HG02610 (cell line): ENCODE measurements around the gene MAP4K4.

Experiments
- ATAC-seq: cut with Tn5 transposase; IDR thresholded peaks from one replicate; pipeline ENCODE4 v1.9.1; 2021; ENCODE audit warnings: mild to moderate bottlenecking, moderate library complexity; ENCODE audit not compliant: unreplicated experiment

Gene MAP4K4

GRCh38 chr2:101692041-101692440 is 5.5 kb upstream of the MAP4K4 start:
- no peak for ATAC-seq

GRCh38 chr2:101692766-101693165 is 4.7 kb upstream of the MAP4K4 start:
- ATAC-seq: no peak

- no peak for ATAC-seq
These were observed 3.4 kb upstream of the MAP4K4 start for GRCh38 chr2:101693991-101694588.

DNA sequence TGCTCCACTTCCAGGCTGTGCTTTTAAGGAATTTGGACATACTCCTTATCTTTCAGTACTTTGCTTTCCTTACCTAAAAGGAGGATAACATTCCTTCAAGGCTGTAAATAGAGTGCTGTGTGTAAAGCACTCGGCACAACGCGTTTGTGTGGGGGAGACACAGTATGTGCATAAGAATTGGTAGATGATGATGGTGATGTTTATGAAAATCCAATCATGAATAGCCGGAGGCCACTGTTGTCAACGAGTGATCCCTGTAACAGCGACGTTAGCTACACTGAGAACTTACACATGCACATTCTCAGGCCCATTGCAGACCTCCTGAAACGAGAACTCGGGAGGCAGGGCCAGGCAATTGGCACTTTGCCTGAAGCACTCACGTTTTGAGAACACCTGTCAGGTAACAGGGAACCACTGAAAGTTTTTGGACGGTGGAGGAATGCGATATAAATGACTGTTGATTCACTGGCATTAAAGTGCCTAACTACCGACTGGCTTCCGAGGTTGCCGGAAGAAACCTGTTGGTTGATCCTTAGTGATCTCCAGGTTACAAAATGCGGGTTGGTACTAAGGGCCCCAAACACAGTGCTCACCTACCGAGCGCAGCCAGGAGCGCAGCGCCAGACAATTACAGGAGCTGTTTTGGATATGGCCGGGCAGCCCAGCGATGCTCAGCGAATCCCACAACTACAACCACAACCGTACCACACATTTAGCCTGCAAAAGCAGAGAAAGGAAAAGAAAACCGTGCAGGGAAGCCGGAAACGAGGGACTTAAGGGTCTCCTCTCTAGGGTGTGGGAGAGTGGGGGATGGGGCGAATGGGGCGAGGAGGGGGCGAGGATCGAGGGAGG is 1.0 kb upstream of the MAP4K4 start:
- no peak for ATAC-seq

GRCh38 chr2:101698014-101698843 is 722 bp downstream of the MAP4K4 start:
- peak; percentile 26 for ATAC-seq

DNA sequence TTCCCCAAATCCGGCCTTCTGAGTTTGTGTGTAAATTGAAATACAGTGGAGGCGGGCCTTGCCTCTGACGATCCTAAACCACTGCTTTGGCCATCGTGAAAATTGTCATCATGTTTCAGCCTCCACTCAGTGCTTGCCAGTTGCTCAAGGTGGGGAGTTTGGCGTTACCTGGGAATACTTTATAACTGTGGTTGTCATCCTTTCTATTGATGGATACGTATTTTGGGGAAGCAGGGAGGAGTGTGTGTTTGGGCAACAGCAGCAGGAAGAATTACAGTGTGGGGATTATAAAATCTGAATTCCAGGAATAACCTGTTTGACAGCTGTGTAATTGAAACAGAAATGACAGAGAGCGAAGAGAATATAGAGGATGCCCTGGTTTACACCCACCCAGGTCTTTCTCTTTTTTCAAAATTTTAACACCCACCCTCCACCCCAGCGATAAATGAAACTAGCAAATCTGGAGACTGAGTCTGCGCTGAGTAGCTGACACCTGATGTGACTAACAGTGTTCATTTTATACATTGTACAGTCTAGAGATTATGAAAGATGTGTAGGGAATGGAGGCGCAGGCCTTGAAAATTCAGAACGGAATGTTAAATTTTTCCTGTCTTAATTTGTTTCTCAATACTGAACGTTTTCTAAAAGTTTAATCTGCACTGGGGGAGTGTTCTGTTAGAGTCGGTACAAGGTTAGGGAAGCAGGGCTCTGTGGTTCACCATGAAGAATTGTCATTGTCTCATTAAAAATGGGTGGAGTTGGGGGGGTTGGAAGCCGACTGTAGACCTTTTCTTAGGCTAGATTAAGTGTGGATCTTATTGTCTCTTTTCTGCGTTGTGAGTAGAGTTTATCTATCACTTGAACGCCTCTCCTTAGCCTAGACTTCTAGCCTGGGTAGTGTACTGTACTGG is 1.6 kb downstream of the MAP4K4 start:
- no peak for ATAC-seq

- no peak for ATAC-seq
These were observed 2.4 kb downstream of the MAP4K4 start for GRCh38 chr2:101699755-101700461.

DNA sequence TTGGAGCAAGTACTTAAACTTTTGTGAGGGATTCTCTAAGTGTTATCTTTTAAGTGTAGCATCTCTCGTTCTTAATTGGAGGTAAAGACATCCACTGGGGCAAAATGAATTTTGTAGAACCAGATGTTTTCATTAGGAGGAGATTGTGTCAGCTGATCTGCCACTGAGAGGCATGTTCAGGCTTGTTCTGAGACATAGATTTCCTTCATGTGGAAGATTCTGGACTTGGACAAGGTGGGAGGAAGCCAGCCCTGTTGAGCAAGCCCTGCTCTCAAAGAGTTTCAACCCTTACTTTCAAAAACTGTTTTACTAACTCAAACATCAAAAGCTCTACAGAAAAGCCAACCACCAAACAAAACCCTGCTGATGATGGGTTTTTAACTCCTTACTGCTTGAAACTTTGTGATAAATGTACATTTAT is 6.5 kb downstream of the MAP4K4 start:
- no peak for ATAC-seq

DNA sequence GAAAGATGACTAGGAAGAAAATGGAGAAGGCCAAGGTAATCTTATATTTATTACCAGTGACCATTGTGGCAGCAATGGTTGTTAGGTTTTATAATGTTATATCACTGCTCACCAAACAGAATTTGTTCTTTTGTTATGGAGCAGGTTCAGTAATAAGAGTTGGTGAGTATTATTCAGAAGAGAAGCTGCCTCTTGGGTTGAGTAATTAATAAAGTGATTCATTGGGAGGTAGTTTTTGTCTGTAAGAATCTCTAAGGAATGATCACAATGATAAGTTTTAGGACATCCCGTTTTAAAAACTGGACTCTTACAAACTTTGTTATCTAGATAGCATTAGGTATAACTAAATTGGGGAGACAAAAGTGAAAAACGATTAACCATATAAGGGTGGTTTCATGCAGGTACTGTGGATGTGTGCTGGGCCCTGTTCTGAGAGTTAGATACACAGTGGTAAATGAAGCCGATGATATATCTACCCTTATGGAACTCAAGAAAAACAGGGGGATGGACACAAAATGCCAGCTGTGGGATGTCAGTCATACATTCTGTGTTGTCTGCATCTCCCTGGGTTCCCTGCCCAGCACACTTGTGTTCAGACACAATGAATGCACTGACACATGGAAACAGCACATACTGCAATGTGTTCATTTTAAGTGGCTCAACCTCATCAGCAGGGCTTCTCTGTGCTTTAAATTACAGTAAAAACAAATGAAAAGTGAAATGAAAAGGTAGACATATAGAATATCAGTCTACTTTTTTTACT is 7.5 kb downstream of the MAP4K4 start:
- ATAC-seq: no peak

DNA sequence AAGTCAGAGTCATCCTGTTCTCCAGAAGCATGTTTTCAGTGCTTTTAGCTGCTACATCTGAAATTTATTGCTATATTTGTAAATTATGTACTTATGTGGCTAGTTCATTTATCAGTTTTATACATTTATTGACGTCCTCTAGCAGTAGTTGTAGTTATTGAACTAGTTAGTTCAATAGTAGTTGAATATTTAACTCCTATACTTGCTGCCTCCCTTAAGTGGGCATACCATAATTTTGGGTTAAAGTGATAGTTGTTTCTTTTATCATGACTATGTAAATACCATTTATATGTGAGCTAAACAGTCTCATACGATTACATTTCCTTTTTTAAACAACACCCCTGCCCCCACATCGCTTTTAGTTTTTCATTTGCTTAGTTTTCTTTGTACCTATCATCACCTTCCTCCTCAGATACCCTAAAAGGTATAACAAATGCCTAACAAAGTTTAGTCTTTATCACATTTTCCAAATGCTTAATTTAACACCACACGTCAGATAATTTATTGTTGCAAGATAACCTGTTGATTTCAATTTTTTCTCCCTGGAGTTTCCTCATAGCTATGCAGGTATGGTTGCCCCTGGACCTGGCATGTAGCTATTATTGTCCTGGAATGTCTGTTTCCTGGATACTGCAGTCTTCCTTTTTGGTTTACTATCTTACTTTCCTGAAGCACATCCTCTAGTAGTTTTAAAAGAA is 8.8 kb downstream of the MAP4K4 start:
- ATAC-seq: no peak

GRCh38 chr2:101706819-101707177 is 9.3 kb downstream of the MAP4K4 start:
- ATAC-seq: peak; percentile 76

DNA sequence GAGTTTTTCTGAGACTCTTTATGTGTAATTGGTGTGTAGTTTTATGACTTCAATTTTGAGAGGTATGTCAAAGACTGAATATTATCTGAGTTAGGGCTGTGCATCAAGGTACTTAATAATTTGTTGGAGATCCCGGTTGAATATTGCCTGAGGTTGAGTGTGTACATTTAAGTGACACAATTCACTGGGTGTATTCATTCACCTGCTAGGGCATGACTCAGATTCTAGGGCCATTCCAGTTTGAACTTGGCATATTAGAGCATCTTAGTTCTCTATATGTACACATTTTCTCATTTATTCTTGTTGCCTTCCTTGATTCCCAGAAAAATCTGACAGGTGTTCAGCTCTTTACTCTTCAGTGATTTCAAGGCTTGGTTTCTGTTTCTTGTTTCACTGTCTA is 12.5 kb downstream of the MAP4K4 start:
- no peak for ATAC-seq

- ATAC-seq: peak; percentile 50
These were observed 13.2 kb downstream of the MAP4K4 start for GRCh38 chr2:101710471-101711318.

DNA sequence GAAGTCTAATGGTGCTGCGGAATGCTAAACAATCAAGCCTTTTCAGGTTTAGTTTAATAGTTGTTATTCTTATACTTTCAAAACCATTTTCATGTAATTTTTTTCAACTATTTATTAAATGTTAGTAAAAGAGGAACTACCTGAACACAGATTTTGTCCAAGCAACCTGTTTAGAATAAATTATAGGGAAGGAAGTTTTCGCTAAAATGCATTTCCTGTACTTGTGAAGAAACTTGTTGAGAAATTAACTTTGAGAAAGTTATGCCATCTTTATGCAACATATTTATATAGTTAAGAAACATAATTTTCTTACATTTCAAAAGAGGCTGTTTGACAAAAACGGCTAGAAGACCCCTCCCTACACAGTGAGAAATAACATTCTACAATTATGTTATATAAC is 16.6 kb downstream of the MAP4K4 start:
- no peak for ATAC-seq

DNA sequence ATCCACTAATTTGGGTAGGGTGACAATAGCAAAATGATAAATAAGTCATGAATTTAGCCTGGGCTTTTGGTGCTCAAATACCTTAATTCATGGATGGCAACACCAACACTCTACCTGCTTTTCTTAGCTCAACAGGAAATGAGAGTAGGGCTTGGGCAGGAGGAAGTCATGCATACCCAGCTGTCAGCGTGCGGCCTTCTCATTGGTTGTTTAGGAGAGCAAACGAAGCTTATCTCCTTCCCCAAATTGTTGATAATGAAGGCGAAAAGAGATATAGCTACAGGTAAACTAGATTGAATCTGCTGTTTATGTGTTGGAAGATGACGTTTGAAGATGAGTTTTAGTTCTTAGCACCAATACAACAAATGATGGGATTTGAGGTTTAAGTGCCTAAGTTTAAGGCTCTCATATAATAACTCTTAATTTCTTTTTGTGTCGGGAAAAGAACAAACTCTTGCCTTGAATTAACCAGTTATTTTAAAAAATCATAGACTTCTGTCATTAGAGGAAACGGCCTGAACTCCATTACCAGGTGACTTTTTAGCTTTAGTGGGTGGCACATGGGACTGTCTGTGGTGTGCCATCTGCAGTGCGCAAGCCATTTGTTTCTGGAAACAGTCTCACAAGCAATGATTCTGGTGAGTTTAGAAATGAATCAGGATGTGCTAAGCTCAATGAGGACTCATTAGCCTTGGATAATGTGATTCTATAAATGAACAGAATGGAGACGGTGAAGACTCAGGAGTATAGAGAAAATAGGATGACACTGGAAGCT is 19.8 kb downstream of the MAP4K4 start:
- ATAC-seq: peak; percentile 58

DNA sequence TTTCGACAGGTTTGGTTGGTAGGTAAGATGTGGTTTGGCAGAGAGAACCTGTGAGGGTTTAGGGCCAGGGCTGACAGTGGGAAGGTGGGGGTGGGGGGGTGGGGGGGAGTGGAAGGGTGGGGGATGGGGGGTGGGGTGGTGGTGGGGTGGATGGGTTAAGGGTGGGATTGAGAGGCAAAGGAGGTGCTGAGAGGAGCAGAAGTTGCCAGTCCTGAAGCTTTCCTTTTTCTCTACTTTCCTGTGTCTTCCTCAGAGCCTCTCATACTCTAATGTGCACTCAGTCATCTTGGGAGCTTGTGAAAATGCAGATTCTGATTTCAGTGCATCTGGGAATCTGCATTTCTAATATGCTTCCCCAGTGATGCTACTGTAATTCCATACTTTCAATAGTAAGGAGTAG is 21.0 kb downstream of the MAP4K4 start:
- no peak for ATAC-seq

DNA sequence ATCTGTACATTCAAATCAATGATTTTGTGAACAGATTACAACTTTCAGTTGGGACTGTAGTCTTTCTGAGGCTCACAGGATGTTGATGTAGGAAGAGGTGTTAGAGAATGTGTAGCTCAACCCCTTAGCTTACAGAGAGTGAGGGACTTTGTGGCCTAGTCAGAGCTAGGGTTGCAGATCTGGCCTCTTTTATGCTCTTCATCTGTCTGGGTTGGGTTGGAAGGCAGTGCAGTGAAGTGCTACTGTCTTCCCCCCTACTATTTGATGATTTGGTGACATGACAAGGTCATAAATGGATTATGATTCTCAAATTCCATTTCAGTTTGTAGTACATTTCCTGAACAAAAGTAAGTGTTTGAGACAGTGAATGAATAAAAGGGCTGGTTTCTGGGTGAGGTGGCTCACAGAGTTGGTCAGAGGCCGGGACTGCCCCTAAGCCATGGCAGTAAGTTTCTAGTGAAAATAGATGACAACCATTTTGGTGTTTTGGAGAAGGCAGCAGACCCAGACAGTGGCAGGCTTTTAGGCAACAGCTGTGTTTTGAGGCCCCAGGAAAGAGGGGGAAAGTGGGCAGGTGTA is 21.6 kb downstream of the MAP4K4 start:
- ATAC-seq: no peak
